NCI-H524 treated with DMSO at 0.1 percent for 48 hours (cell line): Measurements from ENCODE around the gene SRC.

ENCODE experiments used
- DNase-seq: peaks from one replicate; lab custom pipeline; 2025; lab: John Stamatoyannopoulos, UW

The SRC gene

GRCh38 chr20:37350649-37351574, 5.0 kb downstream of the SRC start:
- DNase-seq: no peak

- DNase-seq: no peak
Observed at GRCh38 chr20:37351689-37352607, 6.0 kb downstream of the SRC start.

GRCh38 chr20:37352608-37352980, 6.7 kb downstream of the SRC start:
- DNase-seq: no peak

- DNase-seq: no peak
Observed at GRCh38 chr20:37353285-37353849, 7.4 kb downstream of the SRC start.

GRCh38 chr20:37354210-37355195, 8.6 kb downstream of the SRC start:
- no peak for DNase-seq

- DNase-seq: no peak
Observed at GRCh38 chr20:37355252-37356180, 9.6 kb downstream of the SRC start.

- no peak for DNase-seq
Observed at GRCh38 chr20:37356387-37356786, 10.4 kb downstream of the SRC start.

GRCh38 chr20:37356961-37357371, 11.0 kb downstream of the SRC start:
- DNase-seq: no peak

- no peak for DNase-seq
Observed at GRCh38 chr20:37357481-37358365, 11.8 kb downstream of the SRC start.

- DNase-seq: no peak
Observed at GRCh38 chr20:37358366-37359150, 12.6 kb downstream of the SRC start.

- no peak for DNase-seq
Observed at GRCh38 chr20:37359331-37359730, 13.4 kb downstream of the SRC start.

- DNase-seq: no peak
Observed at GRCh38 chr20:37359836-37360235, 13.9 kb downstream of the SRC start.

- no peak for DNase-seq
Observed at GRCh38 chr20:37360391-37361115, 14.6 kb downstream of the SRC start.

GRCh38 chr20:37361336-37361735, 15.4 kb downstream of the SRC start:
- DNase-seq: no peak

GRCh38 chr20:37362231-37362792, 16.4 kb downstream of the SRC start:
- DNase-seq: no peak

- DNase-seq: no peak
Observed at GRCh38 chr20:37362821-37363220, 16.9 kb downstream of the SRC start.
